GM21576 (cell line): ENCODE results near the gene NEK5.
"Not testable (repeated sequence)": the region's sequence is repeated elsewhere in the genome, so short reads cannot be mapped to it uniquely, and the experiment has no call there.

Source experiments
- ATAC-seq: cut with Tn5 transposase; IDR thresholded peaks from one replicate; pipeline ENCODE4 v1.9.1; 2021; ENCODE audit warnings: mild to moderate bottlenecking, moderate library complexity; ENCODE audit not compliant: unreplicated experiment

Gene NEK5

DNA sequence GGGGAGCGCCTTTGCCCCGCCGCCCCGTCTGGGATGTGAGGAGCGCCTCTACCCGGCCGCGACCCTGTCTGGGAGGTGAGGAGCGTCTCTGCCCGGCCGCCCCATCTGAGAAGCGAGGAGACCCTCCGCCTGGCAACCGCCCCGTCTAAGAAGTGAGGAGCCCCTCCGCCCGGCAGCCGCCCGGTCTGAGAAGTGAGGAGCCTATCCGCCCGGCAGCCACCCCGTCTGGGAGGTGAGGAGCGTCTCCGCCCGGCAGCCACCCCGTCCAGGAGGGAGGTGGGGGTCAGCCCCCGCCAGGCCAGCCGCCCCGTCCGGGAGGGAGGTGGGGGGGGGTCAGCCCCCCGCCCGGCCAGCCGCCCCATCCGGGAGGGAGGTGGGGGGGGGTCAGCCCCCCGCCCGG is 49.0 kb downstream of the NEK5 start:
- not testable (repeated sequence) for ATAC-seq

DNA sequence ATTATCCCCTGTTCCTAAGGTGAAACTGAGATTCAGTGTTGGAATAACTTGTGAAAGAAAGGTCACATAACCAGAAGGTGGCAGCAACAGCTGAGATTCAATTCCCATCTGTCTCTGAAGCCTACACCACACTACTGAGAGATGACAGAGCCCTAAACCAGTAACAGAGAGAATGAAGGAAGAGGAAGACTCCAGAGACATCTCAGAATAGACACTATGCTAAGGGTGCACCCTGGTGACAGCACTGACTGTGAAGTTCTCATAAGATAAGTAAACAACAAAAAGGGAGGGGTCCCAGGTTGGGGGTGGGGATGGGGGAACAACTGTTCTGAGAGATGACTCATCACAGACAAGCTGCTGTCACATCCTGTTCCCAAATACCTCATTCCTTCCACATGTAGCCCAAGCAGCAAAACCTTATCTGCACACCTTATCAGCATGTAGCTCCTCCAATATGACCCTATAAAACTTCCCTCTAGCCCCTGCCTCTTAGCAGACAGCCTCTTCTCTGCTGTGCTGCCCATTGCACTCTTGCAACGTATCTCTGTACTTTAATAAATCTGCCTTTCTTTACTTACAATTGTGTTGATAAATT is 57.8 kb downstream of the NEK5 start:
- no peak for ATAC-seq

DNA sequence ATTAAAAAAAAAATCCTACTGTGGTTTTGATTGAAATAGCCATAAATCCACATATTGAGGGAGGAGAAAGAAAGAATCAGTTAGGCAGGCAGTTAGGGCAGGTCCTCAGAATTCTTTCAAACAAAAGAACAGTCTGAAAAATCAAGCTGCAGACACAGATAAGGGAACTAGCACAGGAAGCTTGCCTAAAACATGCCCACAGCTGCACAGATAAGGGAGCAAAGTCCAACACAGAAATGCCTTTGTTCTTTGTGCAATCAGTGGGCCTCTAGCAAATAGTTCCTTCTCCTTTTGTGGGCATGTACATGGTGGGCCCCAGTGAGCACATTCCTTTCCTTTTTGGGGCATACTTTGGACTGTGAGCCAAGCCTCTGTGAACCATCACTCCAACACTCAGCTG is 61.6 kb downstream of the NEK5 start:
- ATAC-seq, result no peak

- ATAC-seq, result no peak
Observed at GRCh38 chr13:52061587-52061986, 67.3 kb downstream of the NEK5 start.

DNA sequence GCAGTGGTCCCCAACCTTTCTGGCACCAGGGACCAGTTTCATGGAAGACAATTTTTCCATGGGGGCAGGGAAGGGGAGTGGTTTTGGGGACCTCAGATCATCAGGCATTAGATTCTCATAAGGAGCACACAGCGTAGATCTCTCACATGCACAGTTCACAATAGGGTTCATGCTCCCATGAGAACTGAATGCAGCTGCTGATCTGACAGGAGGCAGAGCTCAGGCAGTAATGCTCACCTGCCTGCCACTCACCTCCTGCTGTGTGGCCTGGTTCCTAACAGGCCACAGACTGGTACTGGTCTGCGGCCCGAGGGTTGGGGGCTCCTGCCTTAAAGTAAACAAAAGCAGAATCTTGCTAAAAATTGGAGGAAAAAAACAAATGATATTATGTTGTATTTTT is 67.8 kb downstream of the NEK5 start:
- not testable (repeated sequence) for ATAC-seq

GRCh38 chr13:52053460-52053859 is 75.4 kb downstream of the NEK5 start:
- ATAC-seq, result no peak

DNA sequence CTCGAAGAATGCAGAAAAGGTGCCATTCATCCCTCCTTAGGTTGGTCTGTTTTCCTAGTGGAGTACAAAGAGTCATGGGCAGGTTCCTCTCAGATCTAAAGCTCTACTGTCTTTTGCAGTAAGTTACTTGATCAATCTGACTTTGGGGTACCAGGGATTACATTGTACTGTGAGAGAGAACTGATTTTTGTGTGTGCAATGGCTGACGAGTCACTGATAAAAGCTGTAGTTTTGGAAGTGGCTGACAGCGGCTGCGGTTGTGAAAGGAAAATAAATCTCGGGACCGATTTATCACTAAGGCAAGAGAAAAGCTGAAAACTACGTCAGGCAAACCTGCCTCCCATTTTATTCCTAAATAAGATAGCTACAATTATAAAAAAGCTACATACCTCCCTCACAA is 77.5 kb downstream of the NEK5 start:
- no peak for ATAC-seq

GRCh38 chr13:52048516-52048915 is 80.4 kb downstream of the NEK5 start:
- ATAC-seq, result no peak

GRCh38 chr13:52047463-52047862 is 81.4 kb downstream of the NEK5 start:
- ATAC-seq, result no peak

GRCh38 chr13:52043675-52044074 is 85.2 kb downstream of the NEK5 start:
- no peak for ATAC-seq

GRCh38 chr13:52036037-52036436 is 92.8 kb downstream of the NEK5 start:
- ATAC-seq, result no peak

GRCh38 chr13:52034616-52035226 is 94.2 kb downstream of the NEK5 start:
- ATAC-seq, result no peak

DNA sequence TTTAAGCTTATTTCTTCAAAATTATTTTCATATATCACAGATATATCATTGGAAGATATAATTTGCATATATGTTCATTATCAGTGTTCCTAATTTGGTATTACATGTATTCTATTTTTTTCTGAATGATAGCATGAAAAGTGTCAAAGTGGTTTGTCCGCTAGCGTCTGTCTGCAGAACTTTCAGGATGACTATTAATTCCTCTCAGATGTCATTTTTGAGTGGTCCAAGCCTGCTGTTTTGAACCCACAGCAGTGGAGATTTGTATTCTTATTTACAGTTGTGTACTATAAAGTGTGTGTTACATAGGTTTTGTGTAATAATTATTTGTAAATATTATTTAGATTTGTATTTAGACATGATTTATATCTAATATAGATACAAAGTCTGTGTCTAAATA is 95.8 kb downstream of the NEK5 start:
- no peak for ATAC-seq

DNA sequence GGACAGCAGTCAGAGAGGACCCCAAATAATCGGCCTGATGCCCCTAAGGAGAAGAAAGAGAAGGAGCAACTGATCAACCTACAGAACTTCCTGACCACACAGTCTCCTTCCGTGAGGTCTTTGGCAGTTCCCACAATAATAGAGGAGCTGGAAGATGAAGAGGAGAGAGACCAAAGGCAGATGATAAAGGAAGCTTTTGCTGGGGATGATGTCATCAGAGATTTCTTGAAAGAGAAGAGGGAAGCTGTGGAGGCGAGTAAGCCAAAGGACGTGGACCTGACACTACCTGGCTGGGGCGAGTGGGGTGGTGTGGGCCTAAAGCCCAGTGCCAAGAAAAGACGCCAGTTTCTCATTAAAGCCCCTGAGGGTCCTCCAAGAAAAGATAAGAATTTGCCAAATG is 98.5 kb downstream of the NEK5 start:
- not testable (repeated sequence) for ATAC-seq

GRCh38 chr13:52029569-52029968 is 99.3 kb downstream of the NEK5 start:
- ATAC-seq, result no peak

- no peak for ATAC-seq
Observed at GRCh38 chr13:52027832-52028231, 101.0 kb downstream of the NEK5 start.

GRCh38 chr13:52026246-52026626 is 102.6 kb downstream of the NEK5 start:
- ATAC-seq, result no peak

DNA sequence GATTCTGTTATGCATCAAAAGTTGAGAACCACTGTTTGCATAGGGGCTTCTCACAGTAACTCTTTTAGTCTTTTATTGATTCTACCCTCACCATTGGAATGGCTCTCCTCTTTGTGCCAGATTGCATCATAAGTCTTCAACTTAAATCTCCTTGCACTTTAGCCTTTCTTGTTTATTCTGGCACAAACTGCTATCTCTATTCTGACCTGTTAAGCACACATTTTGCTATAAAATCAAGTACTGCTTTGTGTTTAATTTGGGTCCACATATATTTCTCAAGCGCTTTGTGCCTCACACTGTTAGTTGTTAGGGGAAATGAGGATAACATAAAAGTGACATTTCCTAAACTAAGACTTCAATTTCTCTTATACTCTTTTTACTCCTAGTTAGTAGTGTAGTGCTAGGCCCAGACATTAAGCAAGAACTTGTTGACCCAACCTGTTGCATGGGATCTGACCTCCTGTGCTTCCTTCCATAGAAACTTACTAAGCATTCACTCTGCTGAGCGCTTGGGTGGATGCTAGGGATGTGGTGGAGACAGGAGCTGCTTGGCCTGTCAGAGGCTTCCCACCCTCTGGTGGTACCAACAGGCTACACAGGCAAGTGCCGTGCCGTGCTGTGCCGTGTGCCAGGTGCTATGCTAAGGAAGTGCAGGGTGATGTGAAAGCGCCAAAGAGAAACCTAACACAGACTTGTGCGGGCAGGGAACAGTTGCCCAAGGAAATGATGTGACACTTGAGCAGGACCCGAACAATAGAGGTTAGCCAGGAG is 103.2 kb downstream of the NEK5 start:
- no peak for ATAC-seq

- no peak for ATAC-seq
Observed at GRCh38 chr13:52024481-52024880, 104.4 kb downstream of the NEK5 start, which contains the start of gene UTP14C. UTP14C (plus strand) TSS chr13:52024691; CDS start chr13:52028805, 4,114 bp downstream.

GRCh38 chr13:52022356-52022755 is 106.5 kb downstream of the NEK5 start:
- no peak for ATAC-seq

- no peak for ATAC-seq
Observed at GRCh38 chr13:52020191-52020590, 108.7 kb downstream of the NEK5 start.

- ATAC-seq, result no peak
Observed at GRCh38 chr13:52016296-52016695, 112.6 kb downstream of the NEK5 start.
